Right lobe of liver (tissue), 6 donors: ENCODE measurements around the gene DRD3. TPM values are rescaled to one million over a fixed set of nuclear protein-coding genes. Genes with fewer than 3 reads are reported as not detected.

Experiments
- ATAC-seq, 4 donors: fragments of 200-7000 bp; cut with Tn5 transposase; one replicate each; pipeline ENCODE4 v1.9.1; 2020; ENCODE audit warnings: mild to moderate bottlenecking in 4 of 4, moderate library complexity in 4 of 4
- DNase-seq, 3 donors: peaks; one replicate each; pipeline ENCODE4 v3.0.0-alpha.2; 2020
- H3K27ac ChIP-seq, 3 donors: fragments of 200-600 bp; one replicate each; pipeline ENCODE4 v1.8.0; 2022
- H3K27me3 ChIP-seq, 2 donors: fragments of 200-600 bp; one replicate each; pipeline ENCODE4 v1.8.0; 2022
- H3K36me3 ChIP-seq, 4 donors: fragments of 200-600 bp; sonication (generic) in 1 of 4; one replicate each; pipeline versions ENCODE4 v1.5.1 to v1.8.0; 2017 to 2022; ENCODE audit warnings: control low read depth in 1 of 4
- H3K4me1 ChIP-seq, 4 donors: fragments of 200-600 bp; sonication (generic) in 1 of 4; one replicate each; pipeline versions ENCODE4 v1.5.1 to v1.8.0; 2017 to 2022; ENCODE audit warnings: control low read depth in 1 of 4
- H3K4me3 ChIP-seq, 3 donors: fragments of 200-600 bp; one replicate each; pipeline ENCODE4 v1.8.0; 2022
- H3K9me3 ChIP-seq, 4 donors: fragments of 200-600 bp; sonication (generic) in 1 of 4; one replicate each; pipeline versions ENCODE4 v1.5.1 to v1.8.0; 2017 to 2022; ENCODE audit warnings: control low read depth in 1 of 4
- POLR2A ChIP-seq: fragments of 450-650 bp; IDR thresholded peaks from one replicate; pipeline ENCODE4 v1.6.1; 2017; ENCODE audit warnings: antibody characterized with exemption, mild to moderate bottlenecking
- WGBS: methylation state at CpG from one replicate; pipeline ENCODE4 v1.1.6; 2018; ENCODE audit warnings: low coverage, low lambda C conversion rate; ENCODE audit not compliant: insufficient coverage; ENCODE audit errors: missing lambda C conversion rate; 5-methylcytosine and 5-hydroxymethylcytosine counted together
- intact Hi-C, 2 donors: fragments of 100-400 bp; cut with DNase I; formaldehyde crosslinking; loops; one replicate each; pipeline versions ENCODE4 v1.11.2 to v1.14.1; 2022
- total RNA-seq, 6 experiments: library from RNA; depleted of rRNA in 2 of 6; stranded (reverse); fragments of >200 nt in 2 of 6; fragmentation: NEBNext Ultra II Directional in 3 of 6; extraction: Animal tissue kit (Norgen Biotek cat#: 25700) in 3 of 6; gene quantifications; one replicate each; pipeline versions ENCODE4 v1.1.0 to v1.2.4, GENCODE V29; 2016 to 2023
- TF ChIP-seq, protein P1 (sequence below), 4 donors: fragments of 200-600 bp in 3 of 4; fragments of 450-650 bp in 1 of 4; IDR thresholded peaks; one replicate each; pipeline versions ENCODE4 v1.5.1 to v1.8.0; 2016 to 2022; ENCODE audit warnings: antibody characterized with exemption in 4 of 4, mild to moderate bottlenecking in 2 of 4
- donor health status: DM: no; HTN: yes; CAD: no.
- donor health status: DM: no; HTN: no; CAD: no.
- donor health status: DM: no; HTN: no; CAD: no.
- donor health status: DM: no; HTN: yes; CAD: no.
- donor health status: DM: no; HTN: yes; CAD: no.

The DRD3 gene
- total RNA-seq, 6 experiments from 2014 or later = not detected

DNA sequence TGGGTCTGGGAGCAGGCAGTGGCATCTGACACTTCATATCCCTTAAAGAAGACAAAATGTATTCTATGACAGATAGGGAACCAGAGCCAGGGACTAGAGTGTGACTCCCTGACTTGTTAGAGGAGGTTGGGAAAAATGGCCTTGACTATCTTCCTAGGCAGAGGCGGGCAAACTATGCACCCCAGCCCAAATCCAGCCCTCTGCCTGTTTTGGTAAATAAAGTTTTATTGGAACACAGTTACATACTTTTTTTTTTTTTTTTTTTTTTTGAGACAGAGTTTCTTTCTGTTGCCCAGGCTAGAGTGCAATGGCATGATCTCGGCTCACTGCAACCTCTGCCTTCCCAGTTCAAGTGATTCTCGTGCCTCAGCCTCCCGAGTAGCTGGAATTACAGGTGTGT lies 75.0 kb downstream of the DRD3 start:
- no peaks in the 10 kb centered on the region for H3K36me3 ChIP-seq
- 100% methylated on average over 1 of the region's 4 CpGs for WGBS
- H3K27ac ChIP-seq = no peak overlapping the region
- intact Hi-C loops = no loop called here
- H3K9me3 ChIP-seq = no peaks in the 10 kb centered on the region
- TF ChIP-seq, protein P1, sequence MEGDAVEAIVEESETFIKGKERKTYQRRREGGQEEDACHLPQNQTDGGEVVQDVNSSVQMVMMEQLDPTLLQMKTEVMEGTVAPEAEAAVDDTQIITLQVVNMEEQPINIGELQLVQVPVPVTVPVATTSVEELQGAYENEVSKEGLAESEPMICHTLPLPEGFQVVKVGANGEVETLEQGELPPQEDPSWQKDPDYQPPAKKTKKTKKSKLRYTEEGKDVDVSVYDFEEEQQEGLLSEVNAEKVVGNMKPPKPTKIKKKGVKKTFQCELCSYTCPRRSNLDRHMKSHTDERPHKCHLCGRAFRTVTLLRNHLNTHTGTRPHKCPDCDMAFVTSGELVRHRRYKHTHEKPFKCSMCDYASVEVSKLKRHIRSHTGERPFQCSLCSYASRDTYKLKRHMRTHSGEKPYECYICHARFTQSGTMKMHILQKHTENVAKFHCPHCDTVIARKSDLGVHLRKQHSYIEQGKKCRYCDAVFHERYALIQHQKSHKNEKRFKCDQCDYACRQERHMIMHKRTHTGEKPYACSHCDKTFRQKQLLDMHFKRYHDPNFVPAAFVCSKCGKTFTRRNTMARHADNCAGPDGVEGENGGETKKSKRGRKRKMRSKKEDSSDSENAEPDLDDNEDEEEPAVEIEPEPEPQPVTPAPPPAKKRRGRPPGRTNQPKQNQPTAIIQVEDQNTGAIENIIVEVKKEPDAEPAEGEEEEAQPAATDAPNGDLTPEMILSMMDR (IDR thresholded peaks at IDR 0.05) = no peak
- TF ChIP-seq POLR2A = no peak
- no peak for ATAC-seq
- no peaks in the 10 kb centered on the region for H3K4me1 ChIP-seq
- H3K4me3 ChIP-seq = no peak overlapping the region
- DNase-seq = no peak
- no peaks in the 10 kb centered on the region for H3K27me3 ChIP-seq

DNA sequence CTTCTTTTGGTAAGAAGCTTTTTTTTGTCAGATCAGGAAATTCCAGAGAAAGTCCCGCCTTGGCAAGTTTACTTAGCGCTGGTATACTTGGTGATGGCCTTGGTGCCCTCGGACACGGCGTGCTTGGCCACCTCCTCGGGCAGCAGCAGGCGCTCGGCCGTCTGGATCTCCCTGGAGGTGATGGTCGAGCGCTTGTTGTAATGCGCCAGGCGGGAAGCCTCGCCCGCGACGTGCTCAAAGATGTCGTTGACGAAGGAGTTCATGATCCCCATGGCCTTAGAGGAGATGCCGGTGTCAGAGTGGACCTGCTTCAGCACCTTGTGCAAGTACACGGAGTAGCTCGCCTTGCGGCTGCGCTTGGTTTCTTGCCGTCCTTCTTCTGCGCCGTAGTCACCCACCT lies 75.7 kb downstream of the DRD3 start:
- H3K27me3 ChIP-seq = no peaks in the 10 kb centered on the region
- no peak overlapping the region for H3K27ac ChIP-seq
- ATAC-seq = no peak
- no peak overlapping the region for H3K4me3 ChIP-seq
- DNase-seq = no peak
- H3K4me1 ChIP-seq = no peaks in the 10 kb centered on the region
- H3K36me3 ChIP-seq = no peaks in the 10 kb centered on the region
- no peak for TF ChIP-seq POLR2A
- TF ChIP-seq, protein P1 (IDR thresholded peaks at IDR 0.05) = no peak
- intact Hi-C loops = no loop called here
- no peaks in the 10 kb centered on the region for H3K9me3 ChIP-seq
- 95% methylated on average over 8 of the region's 27 CpGs for WGBS

DNA sequence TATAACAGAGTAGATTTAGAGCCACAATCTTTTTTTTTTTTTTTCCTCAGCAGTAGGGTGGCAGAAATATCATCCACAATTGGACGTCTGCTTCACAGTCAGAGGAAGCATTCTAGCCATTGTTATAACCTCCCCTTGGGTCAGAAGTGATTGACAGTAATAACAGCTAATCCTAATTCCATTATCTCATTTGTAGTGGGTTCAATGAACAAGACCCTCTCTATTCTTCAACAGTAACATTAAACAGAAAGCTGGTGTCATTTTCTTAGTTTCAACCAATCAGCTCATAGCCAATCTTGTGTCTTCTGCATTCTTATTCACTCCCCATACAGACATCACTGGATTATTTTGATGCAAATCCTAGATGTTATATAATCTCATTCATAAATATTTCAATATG lies 77.8 kb downstream of the DRD3 start:
- Histone ChIP-seq H3K27me3 (no peaks in the 10 kb centered on the region), H3K27ac (no peak overlapping the region), H3K9me3 (no peaks in the 10 kb centered on the region), H3K4me3 (no peak overlapping the region), H3K4me1 (no peaks in the 10 kb centered on the region), H3K36me3 (no peaks in the 10 kb centered on the region)
- DNase-seq (no peak), ATAC-seq (no peak)
- intact Hi-C loops = no loop called here
- WGBS = 35% methylated on average over 1 of the region's 1 CpG
- no peak for TF ChIP-seq POLR2A
- TF ChIP-seq, protein P1 (IDR thresholded peaks at IDR 0.05) = no peak

DNA sequence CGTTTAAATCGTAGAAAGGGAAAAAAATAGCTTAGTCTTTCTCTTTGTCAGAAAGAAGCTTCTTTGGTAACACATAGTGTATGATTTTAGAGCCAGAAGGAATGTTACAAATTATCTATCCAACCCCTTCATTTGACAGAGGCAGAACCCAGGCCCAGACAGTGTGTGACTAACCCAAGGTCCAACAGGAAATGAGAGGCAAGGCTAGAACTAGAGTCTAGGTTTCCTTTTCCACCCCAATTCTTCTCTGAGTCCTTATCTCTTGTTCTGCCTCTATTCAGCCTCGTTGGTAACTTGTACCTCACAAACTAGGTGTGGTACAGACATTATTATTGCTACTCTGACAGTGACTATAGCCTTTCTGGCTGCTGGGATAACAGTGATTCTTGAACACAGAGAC lies 83.1 kb downstream of the DRD3 start:
- intact Hi-C loops = no loop called here
- H3K36me3 ChIP-seq = no peaks in the 10 kb centered on the region
- H3K4me1 ChIP-seq = no peaks in the 10 kb centered on the region
- H3K4me3 ChIP-seq = no peak overlapping the region
- no peak for DNase-seq
- H3K27me3 ChIP-seq = no peaks in the 10 kb centered on the region
- no peak overlapping the region for H3K27ac ChIP-seq
- H3K9me3 ChIP-seq = no peaks in the 10 kb centered on the region
- TF ChIP-seq, protein P1 (IDR thresholded peaks at IDR 0.05) = no peak
- 55% methylated on average over 3 of the region's 3 CpGs for WGBS
- no peak for ATAC-seq

DNA sequence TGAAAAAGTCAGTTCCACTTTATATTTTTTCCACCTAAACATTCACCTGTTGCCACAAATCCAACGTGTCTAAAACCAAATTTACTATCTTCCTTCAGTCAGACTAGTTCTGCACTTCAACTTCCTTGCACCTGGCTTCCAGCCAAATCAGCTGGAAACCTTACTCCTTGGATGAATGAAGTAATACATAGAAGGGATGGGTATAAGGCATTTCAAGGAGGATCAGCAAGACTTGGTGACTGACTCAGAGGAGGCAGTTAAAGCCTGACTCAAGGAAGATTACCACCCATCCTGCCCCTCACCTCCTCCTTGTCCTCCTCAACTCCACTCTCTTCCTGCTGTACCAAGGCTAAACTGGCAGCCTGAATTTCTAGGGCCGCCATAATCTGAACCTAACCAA lies 85.3 kb downstream of the DRD3 start:
- DNase-seq (no peak), ATAC-seq (peak in 1 of 4 donors; percentile 20)
- Histone ChIP-seq H3K9me3 (no peaks in the 10 kb centered on the region), H3K4me3 (no peak overlapping the region), H3K36me3 (no peaks in the 10 kb centered on the region), H3K27ac (no peak overlapping the region), H3K27me3 (no peaks in the 10 kb centered on the region), H3K4me1 (no peaks in the 10 kb centered on the region)
- no peak for TF ChIP-seq POLR2A
- TF ChIP-seq, protein P1 (IDR thresholded peaks at IDR 0.05) = no peak
- 5% methylated on average over 1 of the region's 2 CpGs for WGBS
- intact Hi-C loops = no loop called here
